Skeletal muscle satellite cell (primary cell): ENCODE results near the gene PRMT7.

Experiments used
- H3K27me3 ChIP-seq: 2 replicates; pipeline ENCODE4 v1.7.0; 2013; ENCODE audit warnings: low read length; ENCODE audit not compliant: control insufficient read depth, insufficient read depth
- H3K36me3 ChIP-seq: 2 replicates; pipeline ENCODE4 v1.7.0; 2013; ENCODE audit warnings: mild to moderate bottlenecking, control low read depth, low read length; ENCODE audit not compliant: insufficient read depth
- H3K4me1 ChIP-seq: 2 replicates; pipeline ENCODE4 v1.7.0; 2013; ENCODE audit warnings: low read length; ENCODE audit not compliant: control insufficient read depth, insufficient read depth
- H3K4me2 ChIP-seq: 2 replicates; pipeline ENCODE4 v1.7.0; 2013; ENCODE audit warnings: mild to moderate bottlenecking, low read length
- H3K4me3 ChIP-seq: 2 replicates; pipeline ENCODE4 v1.7.0; 2013; ENCODE audit warnings: low read length
- H3K9ac ChIP-seq: 2 replicates; pipeline ENCODE4 v1.7.0; 2013; ENCODE audit warnings: mild to moderate bottlenecking, low read depth, low read length, moderate library complexity
- H3K9me3 ChIP-seq: replicated peaks from 2 replicates; pipeline ENCODE4 v1.7.0; 2013; ENCODE audit warnings: mild to moderate bottlenecking, control low read depth, low read length

The PRMT7 gene

GRCh38 chr16:68384288-68385161 is 73.7 kb downstream of the PRMT7 start:
- no peaks in the 10 kb centered on the region for H3K9me3 ChIP-seq
- H3K4me2 ChIP-seq, result no peak overlapping the region
- H3K9ac ChIP-seq, result no peak overlapping the region
- no peaks in the 10 kb centered on the region for H3K4me1 ChIP-seq
- peaks cover 36% of the 10 kb centered on the region for H3K27me3 ChIP-seq
- no peaks in the 10 kb centered on the region for H3K36me3 ChIP-seq
- H3K4me3 ChIP-seq, result no peak overlapping the region

- no peak overlapping the region for H3K4me3 ChIP-seq
- H3K4me1 ChIP-seq, result no peaks in the 10 kb centered on the region
- no peaks in the 10 kb centered on the region for H3K9me3 ChIP-seq
- no peaks in the 10 kb centered on the region for H3K36me3 ChIP-seq
- peaks cover 37% of the 10 kb centered on the region for H3K27me3 ChIP-seq
- H3K4me2 ChIP-seq, result no peak overlapping the region
- no peak overlapping the region for H3K9ac ChIP-seq
Observed at GRCh38 chr16:68385371-68385770, 74.6 kb downstream of the PRMT7 start.

GRCh38 chr16:68386628-68387027 is 75.8 kb downstream of the PRMT7 start:
- H3K4me2 ChIP-seq, result no peak overlapping the region
- H3K27me3 ChIP-seq, result peaks cover 39% of the 10 kb centered on the region
- H3K9ac ChIP-seq, result no peak overlapping the region
- H3K9me3 ChIP-seq, result no peaks in the 10 kb centered on the region
- no peaks in the 10 kb centered on the region for H3K4me1 ChIP-seq
- no peak overlapping the region for H3K4me3 ChIP-seq
- no peaks in the 10 kb centered on the region for H3K36me3 ChIP-seq

- no peak overlapping the region for H3K9ac ChIP-seq
- peaks cover 39% of the 10 kb centered on the region for H3K27me3 ChIP-seq
- no peaks in the 10 kb centered on the region for H3K4me1 ChIP-seq
- no peak overlapping the region for H3K4me3 ChIP-seq
- no peak overlapping the region for H3K4me2 ChIP-seq
- no peaks in the 10 kb centered on the region for H3K9me3 ChIP-seq
- no peaks in the 10 kb centered on the region for H3K36me3 ChIP-seq
Observed at GRCh38 chr16:68387301-68387700, 76.5 kb downstream of the PRMT7 start.

GRCh38 chr16:68388124-68388523 is 77.3 kb downstream of the PRMT7 start:
- no peaks in the 10 kb centered on the region for H3K9me3 ChIP-seq
- peaks cover 39% of the 10 kb centered on the region for H3K27me3 ChIP-seq

GRCh38 chr16:68389006-68389405 is 78.2 kb downstream of the PRMT7 start:
- H3K4me3 ChIP-seq, result no peak overlapping the region

More at GRCh38 chr16:68388124-68388523, 77.3 kb downstream of the PRMT7 start:
- Histone ChIP-seq H3K36me3 (no peaks in the 10 kb centered on the region), H3K4me1 (no peaks in the 10 kb centered on the region), H3K9ac (no peak overlapping the region), H3K4me2 (no peak overlapping the region), H3K4me3 (no peak overlapping the region)

GRCh38 chr16:68389750-68390371 is 79.0 kb downstream of the PRMT7 start:
- H3K9ac ChIP-seq, result no peak overlapping the region
- H3K4me2 ChIP-seq, result no peak overlapping the region
- no peaks in the 10 kb centered on the region for H3K9me3 ChIP-seq
- no peaks in the 10 kb centered on the region for H3K4me1 ChIP-seq
- H3K27me3 ChIP-seq, result peaks cover 45% of the 10 kb centered on the region
- no peak overlapping the region for H3K4me3 ChIP-seq
- H3K36me3 ChIP-seq, result no peaks in the 10 kb centered on the region

More at GRCh38 chr16:68389006-68389405, 78.2 kb downstream of the PRMT7 start:
- Histone ChIP-seq H3K4me1 (no peaks in the 10 kb centered on the region), H3K9me3 (no peaks in the 10 kb centered on the region), H3K4me2 (no peak overlapping the region), H3K9ac (no peak overlapping the region), H3K36me3 (no peaks in the 10 kb centered on the region), H3K27me3 (peaks cover 46% of the 10 kb centered on the region)

GRCh38 chr16:68393333-68393732 is 82.5 kb downstream of the PRMT7 start:
- H3K4me2 ChIP-seq, result no peak overlapping the region
- H3K4me3 ChIP-seq, result no peak overlapping the region
- no peaks in the 10 kb centered on the region for H3K36me3 ChIP-seq
- H3K9me3 ChIP-seq, result no peaks in the 10 kb centered on the region
- H3K27me3 ChIP-seq, result peaks cover 42% of the 10 kb centered on the region
- no peaks in the 10 kb centered on the region for H3K4me1 ChIP-seq
- H3K9ac ChIP-seq, result no peak overlapping the region

- H3K4me3 ChIP-seq, result no peak overlapping the region
- H3K4me1 ChIP-seq, result no peaks in the 10 kb centered on the region
- no peaks in the 10 kb centered on the region for H3K36me3 ChIP-seq
- H3K27me3 ChIP-seq, result peaks cover 34% of the 10 kb centered on the region
- H3K9me3 ChIP-seq, result no peaks in the 10 kb centered on the region
- H3K9ac ChIP-seq, result no peak overlapping the region
- no peak overlapping the region for H3K4me2 ChIP-seq
Observed at GRCh38 chr16:68395167-68395786, 84.5 kb downstream of the PRMT7 start.

- Histone ChIP-seq H3K27me3 (peaks cover 30% of the 10 kb centered on the region), H3K4me1 (no peaks in the 10 kb centered on the region), H3K4me3 (no peak overlapping the region), H3K4me2 (no peak overlapping the region), H3K9me3 (no peaks in the 10 kb centered on the region), H3K9ac (no peak overlapping the region), H3K36me3 (no peaks in the 10 kb centered on the region)
Observed at GRCh38 chr16:68395815-68396214, 85.0 kb downstream of the PRMT7 start.

- Histone ChIP-seq H3K9ac (no peak overlapping the region), H3K9me3 (no peaks in the 10 kb centered on the region), H3K4me1 (no peaks in the 10 kb centered on the region), H3K36me3 (no peaks in the 10 kb centered on the region), H3K4me3 (no peak overlapping the region), H3K27me3 (peaks cover 29% of the 10 kb centered on the region), H3K4me2 (no peak overlapping the region)
Observed at GRCh38 chr16:68396481-68396880, 85.7 kb downstream of the PRMT7 start.
